Skin epidermis (tissue), 12 donors: ENCODE measurements around the gene SERPINE1.

Source experiments
- H3K27ac ChIP-seq, 21 experiments: fragments of 200-600 bp; sonication (generic) in 11 of 21; one replicate each; pipeline ENCODE4 v1.5.0; 2020; ENCODE audit warnings: mild to moderate bottlenecking in 3 of 21, inconsistent platforms in 2 of 21, moderate library complexity in 2 of 21
- H3K4me3 ChIP-seq, 7 experiments: fragments of 200-600 bp; sonication (generic) in 2 of 7; one replicate each; pipeline ENCODE4 v1.5.0; 2020; ENCODE audit warnings: inconsistent platforms in 2 of 7, mild to moderate bottlenecking in 2 of 7, moderate library complexity in 1 of 7

Gene SERPINE1

GRCh38 chr7:101179713-101180112 lies 52.8 kb downstream of the SERPINE1 start:
- no peak overlapping the region for H3K4me3 ChIP-seq
- H3K27ac ChIP-seq, result no peak overlapping the region

- Histone ChIP-seq H3K4me3 (no peak within 1 kb of the TSS), H3K27ac (no peak within 1 kb of the TSS)
Observed at GRCh38 chr7:101180130-101180755, 53.3 kb downstream of the SERPINE1 start, which contains the start of gene NAT16. Gene NAT16, minus strand, starts transcription at chr7:101180293. Its CDS starts 5,486 bp downstream, at chr7:101174807.

DNA sequence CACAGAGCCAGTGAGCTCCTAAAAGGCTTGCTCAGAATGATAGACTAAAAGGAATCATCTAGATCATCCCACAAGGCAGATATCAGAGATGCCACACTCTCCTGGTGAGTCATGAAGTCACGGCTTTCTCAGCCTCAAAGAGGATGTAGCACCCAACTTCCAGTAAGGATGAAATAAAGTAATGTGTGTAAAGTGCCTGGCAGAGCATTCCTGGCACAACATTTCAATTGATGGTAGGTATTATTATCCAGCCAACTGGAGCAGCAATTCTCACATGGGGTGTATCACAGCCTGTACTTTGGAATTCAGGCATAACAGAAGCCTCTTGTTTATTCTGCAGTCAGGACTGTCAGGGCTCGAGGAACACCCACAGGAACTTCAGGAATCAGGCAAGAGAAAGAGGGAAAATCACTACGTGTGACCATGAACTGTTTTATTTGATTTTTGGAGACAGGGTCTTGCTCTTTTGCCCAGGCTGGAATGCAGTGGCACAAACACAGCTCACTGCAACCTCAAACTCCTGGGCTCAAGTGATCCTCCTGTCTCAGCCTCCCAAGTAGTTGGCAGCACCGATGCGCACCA lies 58.4 kb downstream of the SERPINE1 start:
- no peak overlapping the region for H3K27ac ChIP-seq
- H3K4me3 ChIP-seq, result no peak overlapping the region

DNA sequence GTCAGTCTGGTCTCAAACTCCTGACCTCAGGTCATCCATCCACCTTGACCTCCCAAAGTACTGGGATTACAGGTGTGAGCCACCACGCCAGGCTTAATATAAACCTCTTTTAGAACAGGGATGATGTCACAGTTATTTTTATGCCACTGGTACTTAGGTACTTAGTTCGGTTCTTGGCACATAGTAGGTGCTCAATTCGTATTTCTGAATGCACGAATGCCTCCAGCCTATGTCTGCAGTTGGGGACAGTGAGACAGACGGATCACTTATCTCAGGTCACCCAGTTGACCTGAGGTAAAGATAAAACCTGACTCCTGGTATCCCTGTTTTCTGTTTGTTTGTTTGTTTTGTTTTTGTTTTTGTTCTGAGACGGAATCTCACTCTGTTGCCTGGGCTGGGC lies 59.3 kb downstream of the SERPINE1 start:
- Histone ChIP-seq H3K4me3 (no peak overlapping the region), H3K27ac (no peak overlapping the region)

- no peak overlapping the region for H3K27ac ChIP-seq
- H3K4me3 ChIP-seq, result no peak overlapping the region
Observed at GRCh38 chr7:101186844-101187428, 60.0 kb downstream of the SERPINE1 start.
